ENCODE data around the gene ADIPOR1.
A peak's percentile ranks its signal among the peaks of the same experiment; 100 is the strongest.
"Not testable (repeated sequence)": the region's sequence is repeated elsewhere in the genome, so short reads cannot be mapped to it uniquely, and the experiment has no call there.

Gene ADIPOR1

GRCh38 chr1:202940561-202940960 is 17.6 kb downstream of the ADIPOR1 start:
- DNase-seq (ENCODE audit: low read depth in 2 of 2, low spot score in 1 of 2), result no peak

- no peak for DNase-seq (ENCODE audit: low read depth in 2 of 2, low spot score in 1 of 2)
Measured at GRCh38 chr1:202938287-202938925, 19.7 kb downstream of the ADIPOR1 start.

DNA sequence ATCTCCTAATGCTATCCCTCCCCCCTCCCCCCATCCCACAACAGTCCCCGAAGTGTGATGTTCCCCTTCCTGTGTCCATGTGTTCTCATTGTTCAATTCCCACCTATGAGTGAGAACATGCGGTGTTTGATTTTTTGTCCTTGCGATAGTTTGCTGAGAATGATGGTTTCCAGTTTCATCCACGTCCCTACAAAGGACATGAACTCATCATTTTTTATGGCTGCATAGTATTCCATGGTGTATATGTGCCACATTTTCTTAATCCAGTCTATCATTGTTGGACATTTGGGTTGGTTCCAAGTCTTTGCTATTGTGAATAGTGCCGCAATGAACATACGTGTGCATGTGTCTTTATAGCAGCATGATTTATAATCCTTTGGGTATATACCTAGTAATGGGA is 21.7 kb downstream of the ADIPOR1 start:
- not testable (repeated sequence) for DNase-seq (ENCODE audit: low read depth in 2 of 2, low spot score in 1 of 2)

DNA sequence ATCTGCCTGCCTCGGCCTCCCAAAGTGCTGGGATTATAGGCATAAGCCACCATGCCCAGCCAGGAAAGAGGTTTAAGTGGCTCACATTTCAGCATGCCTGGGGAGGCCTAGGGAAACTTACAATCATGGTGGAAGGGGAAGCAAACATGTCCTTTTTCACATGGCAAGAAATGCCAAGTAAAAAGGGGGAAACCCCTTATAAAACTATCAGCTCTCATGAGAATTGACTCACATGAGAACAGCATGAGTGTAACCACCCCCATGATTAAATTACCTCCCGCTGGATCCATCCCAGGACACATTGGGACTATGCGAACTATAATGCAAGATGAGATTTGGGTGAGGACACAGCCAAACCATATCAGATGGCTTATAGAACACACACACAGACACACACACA is 22.3 kb downstream of the ADIPOR1 start:
- DNase-seq (ENCODE audit: low read depth in 2 of 2, low spot score in 1 of 2), result no peak

DNA sequence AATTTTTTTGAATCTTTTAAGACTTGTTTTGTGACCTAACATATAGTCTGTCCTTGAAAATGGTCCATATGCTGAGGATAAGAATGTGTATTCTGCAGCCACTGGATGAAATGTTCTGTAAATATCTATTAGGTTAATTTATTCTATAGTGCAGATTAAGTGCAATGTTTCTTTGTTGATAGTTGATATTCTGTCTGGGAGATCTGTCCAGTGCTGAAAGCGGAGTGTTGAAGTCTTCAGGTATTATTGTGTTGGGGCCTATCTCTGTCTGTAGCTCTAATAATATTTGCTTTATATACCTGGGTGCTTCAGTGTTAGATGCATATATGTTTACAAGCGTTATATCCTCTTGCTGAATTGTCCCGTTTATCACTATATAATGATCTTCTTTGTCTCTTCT is 23.4 kb downstream of the ADIPOR1 start:
- no peak for DNase-seq (ENCODE audit: low read depth in 2 of 2, low spot score in 1 of 2)

DNA sequence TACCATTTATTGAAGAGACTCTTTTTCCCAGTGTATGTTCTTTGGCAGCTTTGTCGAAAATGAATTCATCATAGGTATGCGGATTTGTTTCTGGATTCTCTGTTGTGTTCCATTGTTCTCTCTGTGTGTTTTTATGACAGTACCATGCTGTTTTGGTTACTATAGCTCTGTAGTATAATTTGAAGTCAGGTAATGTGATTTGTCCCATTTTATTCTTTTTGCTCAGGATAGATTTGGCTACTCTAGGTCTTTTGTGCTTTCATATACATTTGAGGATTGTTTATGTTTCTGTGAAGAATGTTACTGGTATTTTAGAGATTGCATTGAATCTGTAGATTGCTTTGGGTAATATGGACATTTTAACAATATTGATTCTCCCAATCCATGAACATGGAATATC is 25.6 kb downstream of the ADIPOR1 start:
- no peak for DNase-seq (ENCODE audit: low read depth in 2 of 2, low spot score in 1 of 2)

DNA sequence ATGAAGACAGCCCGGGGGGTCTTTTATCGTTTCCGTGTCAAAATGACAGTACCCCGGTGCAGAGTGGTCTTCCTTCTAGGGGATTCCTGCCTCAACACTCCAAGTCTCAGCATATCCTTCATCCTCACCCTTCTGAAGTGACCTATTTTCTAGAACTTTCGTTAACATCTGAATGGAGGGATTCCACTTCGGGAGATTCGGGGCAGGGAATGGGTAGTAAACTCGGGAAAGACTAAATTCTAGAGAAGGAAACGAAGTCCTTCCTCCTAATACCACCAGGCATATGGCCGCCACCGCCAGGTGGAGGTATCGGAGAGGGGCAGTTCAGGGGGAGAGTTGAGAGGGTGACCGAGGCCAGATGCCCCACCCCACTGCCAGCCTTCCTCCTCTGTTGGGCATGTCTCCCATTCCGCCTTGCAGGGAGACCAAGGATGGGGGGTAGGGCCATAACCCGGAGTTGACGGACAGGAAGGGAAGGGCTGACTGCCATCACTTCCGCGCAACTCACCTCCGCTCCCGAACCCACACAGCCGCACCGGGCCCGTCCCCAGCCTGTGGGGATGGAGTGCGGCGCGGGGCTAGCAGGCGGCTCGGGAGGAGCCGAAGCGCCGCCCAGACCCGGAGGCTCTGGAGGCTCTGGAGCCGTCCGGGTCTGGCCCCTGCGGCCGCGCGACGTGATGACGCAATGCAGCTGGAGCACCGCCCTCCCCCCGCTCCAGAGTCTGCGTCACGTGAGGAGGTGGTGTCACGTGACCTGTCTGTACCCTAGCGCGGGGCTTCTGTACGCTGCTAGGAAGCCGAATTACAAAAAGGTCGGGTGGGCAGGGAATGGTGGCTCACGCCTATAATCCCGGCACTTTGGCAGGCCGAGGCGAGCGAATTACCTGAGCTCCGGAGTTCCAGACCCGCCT is 31.3 kb downstream of the ADIPOR1 start, which contains the start of gene KLHL12:
TSS of gene KLHL12 (minus strand) at position 654 of the 911 bp plus-strand sequence. CDS start 2,072 bp downstream, outside the sequence.
- peak; percentile 87 to 90 for DNase-seq (ENCODE audit: low read depth in 2 of 2, low spot score in 1 of 2)

GRCh38 chr1:202923533-202923932 is 34.6 kb downstream of the ADIPOR1 start:
- DNase-seq (ENCODE audit: low read depth in 2 of 2, low spot score in 1 of 2), result no peak

DNA sequence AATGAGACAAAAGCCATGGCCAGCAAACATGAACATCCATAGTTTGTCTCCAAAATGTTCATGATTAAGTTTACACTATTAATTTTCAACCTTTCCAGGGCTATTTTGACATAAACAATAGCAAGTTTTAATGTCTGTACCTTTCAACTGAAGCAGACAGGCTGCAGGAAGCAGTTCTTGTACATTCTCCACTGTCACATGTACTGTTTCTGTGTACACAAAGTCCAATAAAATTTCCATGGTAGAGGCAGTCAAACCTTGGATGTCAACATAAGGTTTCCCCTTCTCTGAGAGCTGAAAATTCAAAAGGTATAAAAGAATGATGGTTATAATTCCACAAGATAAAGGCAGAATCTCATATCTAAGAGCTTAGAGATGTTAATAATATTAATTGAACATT is 38.5 kb downstream of the ADIPOR1 start:
- no peak for DNase-seq (ENCODE audit: low read depth in 2 of 2, low spot score in 1 of 2)

- DNase-seq (ENCODE audit: low read depth in 2 of 2, low spot score in 1 of 2), result no peak
Measured at GRCh38 chr1:202915146-202915545, 43.0 kb downstream of the ADIPOR1 start.

DNA sequence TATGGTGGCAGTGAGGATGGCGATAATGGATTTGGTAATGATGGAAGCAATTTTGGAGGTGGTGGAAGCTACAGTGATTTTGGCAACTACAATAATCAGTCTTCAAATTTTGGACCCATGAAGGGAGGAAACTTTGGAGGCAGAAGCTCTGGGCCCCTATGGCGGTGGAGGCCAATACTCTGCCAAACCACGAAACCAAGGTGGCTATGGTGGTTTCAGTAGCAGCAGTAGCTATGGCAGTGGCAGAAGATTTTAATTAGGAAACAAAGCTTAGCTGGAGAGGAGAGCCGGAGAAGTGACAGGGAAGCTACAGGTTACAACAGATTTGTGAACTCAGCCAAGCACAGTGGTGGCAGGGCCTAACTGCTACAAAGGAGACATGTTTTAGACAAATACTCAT is 45.6 kb downstream of the ADIPOR1 start:
- DNase-seq (ENCODE audit: low read depth in 2 of 2, low spot score in 1 of 2), result not testable (repeated sequence)

- no peak for DNase-seq (ENCODE audit: low read depth in 2 of 2, low spot score in 1 of 2)
Measured at GRCh38 chr1:202909494-202909893, 48.6 kb downstream of the ADIPOR1 start.

DNA sequence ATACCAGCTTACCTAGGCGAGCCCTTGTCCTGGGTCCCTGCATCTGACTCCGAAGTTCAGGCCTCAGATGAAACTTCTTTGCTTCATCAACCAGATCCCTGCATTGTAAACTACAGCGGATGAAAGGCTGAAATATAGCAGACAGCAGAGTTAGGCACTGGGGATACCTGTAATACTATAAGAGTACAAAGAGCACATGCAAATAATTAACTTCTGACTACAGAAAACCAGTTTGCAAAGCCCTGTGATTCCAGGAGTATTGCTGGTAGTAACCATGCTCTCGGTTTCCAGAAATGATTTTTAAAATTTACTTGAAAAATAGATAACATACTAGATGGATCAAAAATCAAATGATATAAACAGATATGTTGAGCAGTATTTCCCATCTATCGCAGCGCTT is 49.1 kb downstream of the ADIPOR1 start:
- no peak for DNase-seq (ENCODE audit: low read depth in 2 of 2, low spot score in 1 of 2)

DNA sequence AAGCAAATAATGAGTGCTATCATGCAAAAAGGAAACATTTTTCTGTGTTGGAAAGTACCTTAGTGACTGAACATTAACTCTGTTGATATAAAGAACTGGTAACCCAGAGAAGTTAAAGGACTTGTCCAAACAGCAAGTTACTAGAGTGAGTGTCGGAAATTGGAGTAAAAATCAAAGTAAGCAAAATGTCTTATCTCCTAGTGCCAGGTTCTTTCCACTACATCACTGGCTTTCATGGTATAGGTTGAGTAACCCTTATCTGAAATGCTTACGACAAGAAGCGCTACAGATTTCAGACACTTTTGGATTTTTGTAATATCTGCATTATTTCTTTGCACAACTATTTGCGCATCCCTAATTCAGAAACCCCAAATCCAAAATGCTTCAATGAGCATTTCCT is 52.8 kb downstream of the ADIPOR1 start:
- DNase-seq (ENCODE audit: low read depth in 2 of 2, low spot score in 1 of 2), result no peak

DNA sequence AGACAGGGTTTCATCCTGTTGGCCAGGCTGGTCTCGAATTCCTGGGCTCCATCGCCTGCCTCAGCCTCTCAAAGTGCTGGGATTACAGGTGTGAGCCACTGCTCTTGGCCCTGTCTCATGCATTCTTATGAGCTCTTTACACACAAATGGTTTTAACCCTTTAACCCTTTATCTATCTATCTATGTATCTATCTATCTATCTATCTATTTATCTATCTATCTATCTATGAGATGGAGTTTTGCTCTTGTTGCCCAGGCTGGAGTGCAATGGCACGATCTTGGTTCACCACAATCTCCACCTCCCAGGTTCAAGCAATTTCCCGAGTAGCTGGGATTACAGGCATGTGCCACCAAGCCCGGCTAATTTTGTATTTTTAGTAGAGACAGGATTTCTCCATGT is 54.3 kb downstream of the ADIPOR1 start:
- not testable (repeated sequence) for DNase-seq (ENCODE audit: low read depth in 2 of 2, low spot score in 1 of 2)

DNA sequence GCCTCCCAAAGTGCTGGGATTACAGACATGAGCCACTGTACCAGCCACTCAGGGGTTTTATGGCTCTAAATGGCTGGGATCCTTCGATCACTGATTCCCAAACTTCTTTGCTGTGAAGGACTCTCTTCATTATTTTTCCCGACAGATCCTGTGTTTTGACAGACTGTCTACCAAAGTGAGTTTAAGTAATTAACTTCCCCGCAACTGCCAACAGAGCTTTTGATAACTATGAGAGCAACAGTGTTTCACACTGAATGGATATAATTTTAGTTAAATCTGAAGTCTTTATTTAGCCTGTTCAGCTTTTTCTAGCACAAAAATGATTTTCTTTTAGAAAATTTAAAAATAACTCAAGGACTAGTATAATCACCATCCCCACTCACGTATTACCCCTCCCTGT is 56.6 kb downstream of the ADIPOR1 start:
- DNase-seq (ENCODE audit: low read depth in 2 of 2, low spot score in 1 of 2), result no peak

DNA sequence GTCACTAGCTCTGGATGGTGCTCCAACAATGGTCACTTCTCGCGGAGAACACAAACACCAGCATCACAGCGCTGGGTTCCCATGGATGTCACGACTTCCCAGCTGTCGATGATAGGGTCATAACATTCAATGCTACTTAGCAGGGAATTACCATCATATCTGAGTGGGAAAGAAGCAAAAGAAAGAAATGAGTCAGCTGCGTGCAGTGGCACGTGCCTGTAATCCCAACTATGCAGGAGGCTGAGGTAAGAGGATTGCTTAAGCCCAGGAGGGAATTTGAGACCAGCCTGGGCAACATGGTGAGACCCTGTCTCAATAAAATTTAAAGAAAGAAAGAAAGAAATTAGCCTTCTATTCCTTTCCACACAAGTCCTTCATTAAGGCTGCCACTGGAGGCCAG is 65.6 kb downstream of the ADIPOR1 start:
- DNase-seq (ENCODE audit: low read depth in 2 of 2, low spot score in 1 of 2), result no peak
